HFFc6 (cell line): ENCODE results near the gene SLC12A4. TPM values are rescaled to one million over a fixed set of nuclear protein-coding genes. Genes with fewer than 3 reads are reported as not detected.

Experiments
- DNase-seq: peaks from one replicate; pipeline ENCODE4 v3.0.0-alpha.2; 2018
- H3K27ac Mint-ChIP-seq: 2 replicates; pipeline ENCODE4 v1.8.0; 2020; ENCODE audit warnings: mild to moderate bottlenecking, mixed read lengths
- H3K27me3 Mint-ChIP-seq: 2 replicates; pipeline ENCODE4 v1.8.0; 2021; ENCODE audit warnings: mild to moderate bottlenecking, moderate library complexity, mixed read lengths; ENCODE audit not compliant: insufficient read depth
- H3K36me3 Mint-ChIP-seq: 2 replicates; pipeline ENCODE4 v1.8.0; 2021; ENCODE audit warnings: low read depth, mixed read lengths
- H3K4me1 Mint-ChIP-seq: 2 replicates; pipeline ENCODE4 v1.8.0; 2020; ENCODE audit warnings: low read depth, mixed read lengths
- H3K4me3 Mint-ChIP-seq: 2 replicates; pipeline ENCODE4 v1.8.0; 2020; ENCODE audit warnings: mild to moderate bottlenecking, moderate library complexity, mixed read lengths
- H3K9me3 Mint-ChIP-seq: 2 replicates; pipeline ENCODE4 v1.8.0; 2020; ENCODE audit warnings: mild to moderate bottlenecking, mixed read lengths
- CTCF ChIP-seq: fragments of 200-600 bp; sonication (generic); IDR thresholded peaks from 2 replicates; pipeline ENCODE4 v1.5.0; 2021; ENCODE audit warnings: antibody characterized with exemption, mild to moderate bottlenecking
- total RNA-seq, 6 experiments: library from RNA; stranded (reverse); fragmentation: NEBNext Ultra II Directional; extraction: Animal tissue kit (Norgen Biotek cat#: 25700); gene quantifications; 2 replicates in 1 of 6; 3 replicates in 5 of 6; pipeline ENCODE4 v1.2.3, GENCODE V29; 2021

Gene SLC12A4
- total RNA-seq, 6 experiments from 2014 or later, result 89.8 to 113 (median 98.9) TPM

- no peak overlapping the region for H3K4me3 Mint-ChIP-seq
- no peak for DNase-seq
- H3K27ac Mint-ChIP-seq, result no peak overlapping the region; the same call in 1 of the 2 replicates
- H3K27me3 Mint-ChIP-seq, result no peaks in the 10 kb centered on the region
- no peaks in the 10 kb centered on the region for H3K9me3 Mint-ChIP-seq
- no peak for TF ChIP-seq CTCF
- no peaks in the 10 kb centered on the region for H3K4me1 Mint-ChIP-seq
- H3K36me3 Mint-ChIP-seq, result no peaks in the 10 kb centered on the region
These were observed 65.6 kb downstream of the SLC12A4 start for GRCh38 chr16:67902831-67903230.

- Mint-ChIP-seq H3K4me3 (no peak overlapping the region), H3K27me3 (no peaks in the 10 kb centered on the region), H3K27ac (no peak overlapping the region), H3K9me3 (no peaks in the 10 kb centered on the region), H3K4me1 (peaks cover 9% of the 10 kb centered on the region), H3K36me3 (no peaks in the 10 kb centered on the region)
- TF ChIP-seq CTCF, result no peak
- no peak for DNase-seq
These were observed 66.7 kb downstream of the SLC12A4 start for GRCh38 chr16:67901734-67902133.

GRCh38 chr16:67897231-67897630 is 71.2 kb downstream of the SLC12A4 start:
- peaks cover 28% of the 10 kb centered on the region for H3K4me1 Mint-ChIP-seq
- no peaks in the 10 kb centered on the region for H3K27me3 Mint-ChIP-seq
- DNase-seq, result peak; percentile 29
- no peaks in the 10 kb centered on the region for H3K9me3 Mint-ChIP-seq
- H3K4me3 Mint-ChIP-seq, result no peak overlapping the region
- no peak for TF ChIP-seq CTCF
- no peaks in the 10 kb centered on the region for H3K36me3 Mint-ChIP-seq
- peak overlapping the region; percentile 55 for H3K27ac Mint-ChIP-seq

DNA sequence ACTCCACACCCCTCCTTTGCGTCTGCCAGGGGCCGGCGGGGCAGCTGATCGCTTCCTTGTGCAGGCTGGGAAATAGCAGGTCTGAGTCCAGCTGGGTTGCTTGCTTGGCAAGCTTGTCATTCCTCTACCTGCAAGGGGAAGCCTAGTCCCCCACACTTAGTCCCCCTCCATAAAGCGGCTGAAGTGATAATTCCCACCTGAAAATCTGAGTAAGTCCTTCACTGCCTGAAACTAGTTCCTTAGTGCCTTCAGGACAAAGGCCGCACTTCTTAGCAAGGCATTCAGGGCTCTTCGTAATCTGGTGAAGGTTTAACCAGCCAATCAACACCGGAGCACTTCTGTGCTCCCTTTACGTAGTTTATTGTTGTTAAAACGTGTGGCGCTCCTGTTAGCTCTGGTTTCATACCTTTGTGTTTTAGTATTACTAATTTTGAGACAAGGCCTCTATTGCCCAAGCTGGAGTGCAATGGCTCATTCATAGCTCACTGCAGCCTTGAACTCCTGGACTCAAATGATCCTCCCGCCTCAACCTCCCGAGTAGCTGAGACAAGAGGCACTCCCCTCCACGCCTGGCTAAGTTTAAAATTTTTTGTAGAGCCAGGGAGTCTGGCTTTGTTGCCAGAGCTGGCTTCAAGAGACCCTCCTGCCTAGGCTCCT is 74.6 kb downstream of the SLC12A4 start:
- Mint-ChIP-seq H3K4me1 (peaks cover 29% of the 10 kb centered on the region), H3K27ac (peak overlapping the region; percentile 94), H3K27me3 (no peaks in the 10 kb centered on the region), H3K9me3 (no peaks in the 10 kb centered on the region), H3K4me3 (peak overlapping the region; percentile 97), H3K36me3 (no peaks in the 10 kb centered on the region)
- DNase-seq, result no peak
- no peak for TF ChIP-seq CTCF

Other genes starting within 250 kb of the SLC12A4 start
- gene GFOD2, start 249.3 kb downstream of the SLC12A4 start, total RNA-seq, result 10 to 100 TPM; 14.4 to 19.4 (median 16.9) TPM
- gene RANBP10, start 162.1 kb downstream of the SLC12A4 start, total RNA-seq, result 10 to 100 TPM; 11.5 to 15.6 (median 12.8) TPM
- 1 to 10 TPM in 2 of 6 experiments, under 1 TPM in 4; 0.23 to 1.3 (median 0.79) TPM for gene TSNAXIP1, start 161.7 kb downstream of the SLC12A4 start, total RNA-seq
- 10 to 100 TPM; 15.1 to 18.6 (median 16.2) TPM for gene THAP11, start 126.3 kb downstream of the SLC12A4 start, total RNA-seq
- 100 to 1,000 TPM; 182 to 195 (median 185) TPM for gene NUTF2, start 121.7 kb downstream of the SLC12A4 start, total RNA-seq
- gene CENPT, start 120.9 kb downstream of the SLC12A4 start, total RNA-seq, result 10 to 100 TPM; 51.2 to 64.2 (median 59.7) TPM
- 10 to 100 TPM; 60.2 to 81.0 (median 63.6) TPM for gene EDC4, start 95.6 kb downstream of the SLC12A4 start, total RNA-seq
- under 1 TPM in 3 of 6 experiments, not detected in 3; 0.25 to 0.51 (median 0.38) TPM for gene NRN1L, start 83.8 kb downstream of the SLC12A4 start, total RNA-seq
- gene PSKH1, start 75.4 kb downstream of the SLC12A4 start, total RNA-seq, result 10 to 100 TPM; 25.2 to 34.1 (median 29.3) TPM
- under 1 TPM; 0.25 to 0.63 (median 0.43) TPM for gene CTRL, start 36.8 kb downstream of the SLC12A4 start, total RNA-seq
- 10 to 100 TPM; 36.3 to 49.7 (median 40.0) TPM for gene PSMB10, start 31.8 kb downstream of the SLC12A4 start, total RNA-seq
- 10 to 100 TPM; 17.6 to 21.8 (median 19.8) TPM for gene LCAT, start 24.5 kb downstream of the SLC12A4 start, total RNA-seq
- not detected for gene DPEP3, start 11.9 kb upstream of the SLC12A4 start, total RNA-seq
- not detected for gene DPEP2, start 30.8 kb upstream of the SLC12A4 start, total RNA-seq
- gene DPEP2NB, start 47.3 kb upstream of the SLC12A4 start, total RNA-seq, result not detected
- gene DDX28, start 54.6 kb upstream of the SLC12A4 start, total RNA-seq, result 1 to 10 TPM; 7.2 to 8.5 (median 8.2) TPM
- gene DUS2, start 54.6 kb upstream of the SLC12A4 start, total RNA-seq, result 10 to 100 TPM; 13.3 to 17.4 (median 15.9) TPM
- gene NFATC3, start 116.7 kb upstream of the SLC12A4 start, total RNA-seq, result 10 to 100 TPM; 17.2 to 20.7 (median 19.9) TPM